Measurements from ENCODE around the gene SMIM44. TPM values are rescaled to one million over a fixed set of nuclear protein-coding genes. Genes with fewer than 3 reads are reported as not detected.

SMIM44 gene
- total and polyA plus RNA-seq, 9 of the 15 experiments (the other 6 are each of a cell fraction or from before 2014, with no cell fraction given), result not detected

DNA sequence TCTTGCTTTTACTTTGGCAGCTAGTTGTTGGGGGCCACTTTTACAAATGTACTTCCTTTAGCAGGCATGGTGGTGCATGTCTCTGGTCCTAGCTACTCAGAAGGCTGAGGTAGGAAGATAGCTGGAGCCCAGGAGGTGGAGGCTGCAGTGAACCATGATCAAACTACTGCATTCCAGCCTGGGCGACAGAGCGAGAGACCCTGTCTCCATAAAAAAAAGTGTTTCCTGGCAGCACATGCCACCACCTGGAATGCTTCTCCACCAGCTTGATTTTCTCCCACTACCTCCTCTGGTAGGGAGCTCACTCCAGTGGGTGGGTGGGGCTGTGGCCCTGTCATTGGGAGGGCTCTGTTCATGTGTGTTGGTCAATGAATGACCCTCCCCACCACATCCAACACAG, 35.4 kb upstream of the SMIM44 start:
- Histone ChIP-seq H3K27me3 (ENCODE audit: control insufficient read depth in 2 of 2, insufficient read depth in 2 of 2, low read length in 2 of 2) (no peaks in the 10 kb centered on the region), H3K9me1 (ENCODE audit: control insufficient read depth, insufficient read depth, low read length) (peaks cover 4% of the 10 kb centered on the region), H3K4me3 (no peak overlapping the region), H3K79me2 (ENCODE audit: control insufficient read depth, insufficient read depth, low read length) (peaks cover 77% of the 10 kb centered on the region), H3K36me3 (ENCODE audit: control insufficient read depth, insufficient read depth, low read length) (peaks cover 28% of the 10 kb centered on the region; the same call in 1 of the 3 replicates), H4K20me1 (replicated peaks; ENCODE audit: control insufficient read depth, insufficient read depth, low read length) (peaks cover 28% of the 10 kb centered on the region), H3K9me3 (replicated peaks; ENCODE audit: control insufficient read depth, insufficient read depth, low read depth, low read length) (no peaks in the 10 kb centered on the region), H3K9ac (ENCODE audit: insufficient read depth in 1 of 2, low read depth in 2 of 2, low read length in 2 of 2) (peak overlapping the region in 1 of 2 experiments; percentile 12; a peak in 1 of 4 replicates), H3K27ac (ENCODE audit: extremely low read depth, low read depth, low read length) (no peak overlapping the region), H2AFZ (ENCODE audit: low read depth, low read length) (no peak overlapping the region), H3K4me2 (ENCODE audit: insufficient read depth, low read length) (no peak overlapping the region), H3K4me1 (replicated peaks in 1 of 2; ENCODE audit: control insufficient read depth in 2 of 2, insufficient read depth in 2 of 2, low read length in 2 of 2) (peaks cover 19 to 76% of the 10 kb centered on the region in 2 experiments)
- POLR2A ChIA-PET, result interaction anchor here (0.6 to 0.9 kb wide), 2 partner anchors 59 to 622 kb away, joined by 3 to 4 read pairs; no protein-coding TSS in a partner anchor
- in situ Hi-C loops (cut with MboI) (no loop called here), intact Hi-C loops (cut with micrococcal nuclease) (no loop called here)
- DNase-seq (ENCODE audit: extremely low read depth in 1 of 4, low spot score in 3 of 4), result no peak
- FAIRE-seq, result no peak
- 89% methylated on average over 2 of the region's 2 CpGs for WGBS (ENCODE audit: insufficient coverage, low coverage, missing lambda C conversion rate)
- CTCF ChIA-PET (ENCODE audit: low intra/inter-chr PET ratio), result no interaction called here
- ATAC-seq, result no peak
- no TSS peak for BruUV-seq (replicated peaks)
- TF ChIP-seq DNMT1 (IDR thresholded peaks at IDR 0.05), result no peak
- TF ChIP-seq, protein P1, sequence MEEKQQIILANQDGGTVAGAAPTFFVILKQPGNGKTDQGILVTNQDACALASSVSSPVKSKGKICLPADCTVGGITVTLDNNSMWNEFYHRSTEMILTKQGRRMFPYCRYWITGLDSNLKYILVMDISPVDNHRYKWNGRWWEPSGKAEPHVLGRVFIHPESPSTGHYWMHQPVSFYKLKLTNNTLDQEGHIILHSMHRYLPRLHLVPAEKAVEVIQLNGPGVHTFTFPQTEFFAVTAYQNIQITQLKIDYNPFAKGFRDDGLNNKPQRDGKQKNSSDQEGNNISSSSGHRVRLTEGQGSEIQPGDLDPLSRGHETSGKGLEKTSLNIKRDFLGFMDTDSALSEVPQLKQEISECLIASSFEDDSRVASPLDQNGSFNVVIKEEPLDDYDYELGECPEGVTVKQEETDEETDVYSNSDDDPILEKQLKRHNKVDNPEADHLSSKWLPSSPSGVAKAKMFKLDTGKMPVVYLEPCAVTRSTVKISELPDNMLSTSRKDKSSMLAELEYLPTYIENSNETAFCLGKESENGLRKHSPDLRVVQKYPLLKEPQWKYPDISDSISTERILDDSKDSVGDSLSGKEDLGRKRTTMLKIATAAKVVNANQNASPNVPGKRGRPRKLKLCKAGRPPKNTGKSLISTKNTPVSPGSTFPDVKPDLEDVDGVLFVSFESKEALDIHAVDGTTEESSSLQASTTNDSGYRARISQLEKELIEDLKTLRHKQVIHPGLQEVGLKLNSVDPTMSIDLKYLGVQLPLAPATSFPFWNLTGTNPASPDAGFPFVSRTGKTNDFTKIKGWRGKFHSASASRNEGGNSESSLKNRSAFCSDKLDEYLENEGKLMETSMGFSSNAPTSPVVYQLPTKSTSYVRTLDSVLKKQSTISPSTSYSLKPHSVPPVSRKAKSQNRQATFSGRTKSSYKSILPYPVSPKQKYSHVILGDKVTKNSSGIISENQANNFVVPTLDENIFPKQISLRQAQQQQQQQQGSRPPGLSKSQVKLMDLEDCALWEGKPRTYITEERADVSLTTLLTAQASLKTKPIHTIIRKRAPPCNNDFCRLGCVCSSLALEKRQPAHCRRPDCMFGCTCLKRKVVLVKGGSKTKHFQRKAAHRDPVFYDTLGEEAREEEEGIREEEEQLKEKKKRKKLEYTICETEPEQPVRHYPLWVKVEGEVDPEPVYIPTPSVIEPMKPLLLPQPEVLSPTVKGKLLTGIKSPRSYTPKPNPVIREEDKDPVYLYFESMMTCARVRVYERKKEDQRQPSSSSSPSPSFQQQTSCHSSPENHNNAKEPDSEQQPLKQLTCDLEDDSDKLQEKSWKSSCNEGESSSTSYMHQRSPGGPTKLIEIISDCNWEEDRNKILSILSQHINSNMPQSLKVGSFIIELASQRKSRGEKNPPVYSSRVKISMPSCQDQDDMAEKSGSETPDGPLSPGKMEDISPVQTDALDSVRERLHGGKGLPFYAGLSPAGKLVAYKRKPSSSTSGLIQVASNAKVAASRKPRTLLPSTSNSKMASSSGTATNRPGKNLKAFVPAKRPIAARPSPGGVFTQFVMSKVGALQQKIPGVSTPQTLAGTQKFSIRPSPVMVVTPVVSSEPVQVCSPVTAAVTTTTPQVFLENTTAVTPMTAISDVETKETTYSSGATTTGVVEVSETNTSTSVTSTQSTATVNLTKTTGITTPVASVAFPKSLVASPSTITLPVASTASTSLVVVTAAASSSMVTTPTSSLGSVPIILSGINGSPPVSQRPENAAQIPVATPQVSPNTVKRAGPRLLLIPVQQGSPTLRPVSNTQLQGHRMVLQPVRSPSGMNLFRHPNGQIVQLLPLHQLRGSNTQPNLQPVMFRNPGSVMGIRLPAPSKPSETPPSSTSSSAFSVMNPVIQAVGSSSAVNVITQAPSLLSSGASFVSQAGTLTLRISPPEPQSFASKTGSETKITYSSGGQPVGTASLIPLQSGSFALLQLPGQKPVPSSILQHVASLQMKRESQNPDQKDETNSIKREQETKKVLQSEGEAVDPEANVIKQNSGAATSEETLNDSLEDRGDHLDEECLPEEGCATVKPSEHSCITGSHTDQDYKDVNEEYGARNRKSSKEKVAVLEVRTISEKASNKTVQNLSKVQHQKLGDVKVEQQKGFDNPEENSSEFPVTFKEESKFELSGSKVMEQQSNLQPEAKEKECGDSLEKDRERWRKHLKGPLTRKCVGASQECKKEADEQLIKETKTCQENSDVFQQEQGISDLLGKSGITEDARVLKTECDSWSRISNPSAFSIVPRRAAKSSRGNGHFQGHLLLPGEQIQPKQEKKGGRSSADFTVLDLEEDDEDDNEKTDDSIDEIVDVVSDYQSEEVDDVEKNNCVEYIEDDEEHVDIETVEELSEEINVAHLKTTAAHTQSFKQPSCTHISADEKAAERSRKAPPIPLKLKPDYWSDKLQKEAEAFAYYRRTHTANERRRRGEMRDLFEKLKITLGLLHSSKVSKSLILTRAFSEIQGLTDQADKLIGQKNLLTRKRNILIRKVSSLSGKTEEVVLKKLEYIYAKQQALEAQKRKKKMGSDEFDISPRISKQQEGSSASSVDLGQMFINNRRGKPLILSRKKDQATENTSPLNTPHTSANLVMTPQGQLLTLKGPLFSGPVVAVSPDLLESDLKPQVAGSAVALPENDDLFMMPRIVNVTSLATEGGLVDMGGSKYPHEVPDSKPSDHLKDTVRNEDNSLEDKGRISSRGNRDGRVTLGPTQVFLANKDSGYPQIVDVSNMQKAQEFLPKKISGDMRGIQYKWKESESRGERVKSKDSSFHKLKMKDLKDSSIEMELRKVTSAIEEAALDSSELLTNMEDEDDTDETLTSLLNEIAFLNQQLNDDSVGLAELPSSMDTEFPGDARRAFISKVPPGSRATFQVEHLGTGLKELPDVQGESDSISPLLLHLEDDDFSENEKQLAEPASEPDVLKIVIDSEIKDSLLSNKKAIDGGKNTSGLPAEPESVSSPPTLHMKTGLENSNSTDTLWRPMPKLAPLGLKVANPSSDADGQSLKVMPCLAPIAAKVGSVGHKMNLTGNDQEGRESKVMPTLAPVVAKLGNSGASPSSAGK (IDR thresholded peaks at IDR 0.05), result no peak
- TF ChIP-seq, protein P2, sequence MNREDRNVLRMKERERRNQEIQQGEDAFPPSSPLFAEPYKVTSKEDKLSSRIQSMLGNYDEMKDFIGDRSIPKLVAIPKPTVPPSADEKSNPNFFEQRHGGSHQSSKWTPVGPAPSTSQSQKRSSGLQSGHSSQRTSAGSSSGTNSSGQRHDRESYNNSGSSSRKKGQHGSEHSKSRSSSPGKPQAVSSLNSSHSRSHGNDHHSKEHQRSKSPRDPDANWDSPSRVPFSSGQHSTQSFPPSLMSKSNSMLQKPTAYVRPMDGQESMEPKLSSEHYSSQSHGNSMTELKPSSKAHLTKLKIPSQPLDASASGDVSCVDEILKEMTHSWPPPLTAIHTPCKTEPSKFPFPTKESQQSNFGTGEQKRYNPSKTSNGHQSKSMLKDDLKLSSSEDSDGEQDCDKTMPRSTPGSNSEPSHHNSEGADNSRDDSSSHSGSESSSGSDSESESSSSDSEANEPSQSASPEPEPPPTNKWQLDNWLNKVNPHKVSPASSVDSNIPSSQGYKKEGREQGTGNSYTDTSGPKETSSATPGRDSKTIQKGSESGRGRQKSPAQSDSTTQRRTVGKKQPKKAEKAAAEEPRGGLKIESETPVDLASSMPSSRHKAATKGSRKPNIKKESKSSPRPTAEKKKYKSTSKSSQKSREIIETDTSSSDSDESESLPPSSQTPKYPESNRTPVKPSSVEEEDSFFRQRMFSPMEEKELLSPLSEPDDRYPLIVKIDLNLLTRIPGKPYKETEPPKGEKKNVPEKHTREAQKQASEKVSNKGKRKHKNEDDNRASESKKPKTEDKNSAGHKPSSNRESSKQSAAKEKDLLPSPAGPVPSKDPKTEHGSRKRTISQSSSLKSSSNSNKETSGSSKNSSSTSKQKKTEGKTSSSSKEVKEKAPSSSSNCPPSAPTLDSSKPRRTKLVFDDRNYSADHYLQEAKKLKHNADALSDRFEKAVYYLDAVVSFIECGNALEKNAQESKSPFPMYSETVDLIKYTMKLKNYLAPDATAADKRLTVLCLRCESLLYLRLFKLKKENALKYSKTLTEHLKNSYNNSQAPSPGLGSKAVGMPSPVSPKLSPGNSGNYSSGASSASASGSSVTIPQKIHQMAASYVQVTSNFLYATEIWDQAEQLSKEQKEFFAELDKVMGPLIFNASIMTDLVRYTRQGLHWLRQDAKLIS (CRISPR knock-in tag; IDR thresholded peaks at IDR 0.05), result no peak
- no peak for TF ChIP-seq KAT8 (IDR thresholded peaks at IDR 0.05; ENCODE audit: low read depth)
- no peak for TF ChIP-seq TARDBP (IDR thresholded peaks at IDR 0.05)

Measured in K562 (cell line).